Measurements from ENCODE around the gene SMC3.

- TF ChIP-seq CTCF (IDR thresholded peaks at IDR 0.05) (no peak), POLR2AphosphoS5 (IDR thresholded peaks at IDR 0.05) (no peak), POLR2A (IDR thresholded peaks at IDR 0.05; ENCODE audit: low read depth) (no peak), EP300 (IDR thresholded peaks at IDR 0.05) (no peak)
Measured at GRCh38 chr10:110534571-110534970, 32.9 kb upstream of the SMC3 start.
